ENCODE data around the gene ZNF598.
A peak's percentile ranks its signal among the peaks of the same experiment; 100 is the strongest.

The ZNF598 gene

GRCh38 chr16:1990351-1991134 is 19.1 kb downstream of the ZNF598 start:
- no peak for DNase-seq (ENCODE audit: low read depth)

- no peak for DNase-seq (ENCODE audit: low read depth)
These were observed 19.6 kb downstream of the ZNF598 start for GRCh38 chr16:1990101-1990350.

GRCh38 chr16:1989209-1990100 is 20.2 kb downstream of the ZNF598 start, which contains the start of gene SYNGR3:
SYNGR3 (plus strand) TSS chr16:1989970; CDS start chr16:1990103, 133 bp downstream.
- no peak for DNase-seq (ENCODE audit: low read depth)

- DNase-seq (ENCODE audit: low read depth): no peak
These were observed 22.4 kb downstream of the ZNF598 start for GRCh38 chr16:1987198-1987597.

GRCh38 chr16:1985466-1986150 is 24.0 kb downstream of the ZNF598 start:
- no peak for DNase-seq (ENCODE audit: low read depth)

GRCh38 chr16:1984347-1985225 is 25.0 kb downstream of the ZNF598 start:
- DNase-seq (ENCODE audit: low read depth): no peak

- peak; percentile 40 for DNase-seq (ENCODE audit: low read depth)
These were observed 25.9 kb downstream of the ZNF598 start, which contains the start of gene GFER for GRCh38 chr16:1983544-1984346. GFER (plus strand) TSS chr16:1984193; CDS start chr16:1984219, 26 bp downstream.

- DNase-seq (ENCODE audit: low read depth): no peak
These were observed 26.6 kb downstream of the ZNF598 start for GRCh38 chr16:1982991-1983543.

- no peak for DNase-seq (ENCODE audit: low read depth)
These were observed 27.6 kb downstream of the ZNF598 start for GRCh38 chr16:1982013-1982433.

GRCh38 chr16:1981398-1981836 is 28.2 kb downstream of the ZNF598 start, which contains the start of gene NOXO1:
NOXO1 (minus strand) TSS chr16:1981469; CDS start chr16:1981179, 290 bp downstream.
- DNase-seq (ENCODE audit: low read depth): no peak

- no peak for DNase-seq (ENCODE audit: low read depth)
These were observed 28.9 kb downstream of the ZNF598 start for GRCh38 chr16:1980770-1981087.

- no peak for DNase-seq (ENCODE audit: low read depth)
These were observed 29.4 kb downstream of the ZNF598 start for GRCh38 chr16:1980030-1980769.

GRCh38 chr16:1979271-1980029 is 30.2 kb downstream of the ZNF598 start:
- no peak for DNase-seq (ENCODE audit: low read depth)

GRCh38 chr16:1978476-1979120 is 31.0 kb downstream of the ZNF598 start:
- no peak for DNase-seq (ENCODE audit: low read depth)

- no peak for DNase-seq (ENCODE audit: low read depth)
These were observed 31.7 kb downstream of the ZNF598 start for GRCh38 chr16:1977875-1978268.

GRCh38 chr16:1976951-1977874 is 32.4 kb downstream of the ZNF598 start:
- no peak for DNase-seq (ENCODE audit: low read depth)

- DNase-seq (ENCODE audit: low read depth): no peak
These were observed 33.5 kb downstream of the ZNF598 start for GRCh38 chr16:1976216-1976520.
